IMR-90 (cell line): Measurements from ENCODE around the gene UBD. TPM values are rescaled to one million over a fixed set of nuclear protein-coding genes. Genes with fewer than 3 reads are reported as not detected.

Source experiments
- ATAC-seq: fragments of 200-7000 bp; cut with Tn5 transposase; 2 replicates; pipeline ENCODE4 v1.9.1; 2020; ENCODE audit warnings: low read depth, mild to moderate bottlenecking, moderate library complexity
- BruUV-seq: library from RNA; stranded (reverse); fragments of 400-500 nt; replicated peaks from 2 replicates; lab custom pipeline; 2021; lab: Mats Ljungman, UMichigan
- CTCF ChIA-PET: fragments of 300-600 bp; formaldehyde crosslinking; extraction: SDS; loops from one replicate; lab custom pipeline; 2021; ENCODE audit warnings: antibody characterized with exemption; lab: Yijun Ruan, JAX
- POLR2A ChIA-PET: fragments of 300-600 bp; sonication (Branson Sonifier 250); formaldehyde crosslinking; loops from one replicate; lab custom pipeline; 2022; ENCODE audit warnings: antibody characterized with exemption; ENCODE audit not compliant: unreplicated experiment; lab: Charles Lee
- DNase-seq: peaks from one replicate; pipeline ENCODE4 v3.0.0; 2013
- H2AFZ ChIP-seq: replicated peaks from 2 replicates; pipeline ENCODE3; 2013; ENCODE audit warnings: low read length, mild to moderate bottlenecking; ENCODE audit not compliant: poor library complexity
- H2AK5ac ChIP-seq: 2 replicates; pipeline ENCODE4 v1.6.1; 2013; ENCODE audit warnings: low read depth, low read length, inconsistent platforms
- H2AK9ac ChIP-seq: replicated peaks from 2 replicates; pipeline ENCODE3; 2013; ENCODE audit warnings: mild to moderate bottlenecking, low read depth, low read length, moderate library complexity; ENCODE audit not compliant: poor library complexity
- H2BK120ac ChIP-seq: 2 replicates; pipeline ENCODE4 v1.6.1; 2013; ENCODE audit warnings: low read depth, low read length, inconsistent platforms
- H2BK15ac ChIP-seq: 3 replicates; pipeline ENCODE4 v1.6.1; 2013; ENCODE audit warnings: low read depth, low read length, inconsistent platforms
- H2BK20ac ChIP-seq: 2 replicates; pipeline ENCODE4 v1.6.1; 2013; ENCODE audit warnings: low read depth, mild to moderate bottlenecking, inconsistent platforms, low read length, moderate library complexity
- H2BK5ac ChIP-seq: 2 replicates; pipeline ENCODE4 v1.6.1; 2013; ENCODE audit warnings: mild to moderate bottlenecking, low read depth, low read length, inconsistent platforms; ENCODE audit not compliant: poor library complexity, severe bottlenecking
- H3K14ac ChIP-seq: replicated peaks from 2 replicates; pipeline ENCODE4 v1.6.1; 2013; ENCODE audit warnings: low read depth, low read length, inconsistent platforms
- H3K18ac ChIP-seq: 2 replicates; pipeline ENCODE4 v1.6.1; 2013; ENCODE audit warnings: low read depth, low read length, control low read depth
- H3K23ac ChIP-seq: 2 replicates; pipeline ENCODE4 v1.6.1; 2013; ENCODE audit warnings: low read depth, low read length, inconsistent platforms
- H3K27ac ChIP-seq: 2 replicates; pipeline ENCODE4 v1.5.1; 2013; ENCODE audit warnings: mild to moderate bottlenecking, control low read depth, low read length; ENCODE audit not compliant: insufficient read depth
- H3K27me3 ChIP-seq: 2 replicates; pipeline ENCODE4 v1.6.1; 2013; ENCODE audit warnings: low read length; ENCODE audit not compliant: control insufficient read depth, insufficient read depth
- H3K36me3 ChIP-seq: 2 replicates; pipeline ENCODE4 v1.6.1; 2013; ENCODE audit warnings: low read length, mixed read lengths; ENCODE audit not compliant: control insufficient read depth, insufficient read depth
- H3K4ac ChIP-seq: 2 replicates; pipeline ENCODE4 v1.6.1; 2013; ENCODE audit warnings: low read depth, low read length, inconsistent platforms
- H3K4me1 ChIP-seq: 2 replicates; pipeline ENCODE4 v1.6.1; 2013; ENCODE audit warnings: low read length, mixed read lengths; ENCODE audit not compliant: control insufficient read depth, insufficient read depth
- H3K4me2 ChIP-seq: 2 replicates; pipeline ENCODE4 v1.6.1; 2013; ENCODE audit warnings: low read depth, mild to moderate bottlenecking, control low read depth, low read length, moderate library complexity
- H3K4me3 ChIP-seq: 2 replicates; pipeline ENCODE4 v1.5.1; 2013; ENCODE audit warnings: low read depth, mild to moderate bottlenecking, control low read depth, low read length, moderate library complexity; ENCODE audit not compliant: insufficient read depth
- H3K56ac ChIP-seq: 2 replicates; pipeline ENCODE4 v1.6.1; 2013; ENCODE audit warnings: low read length, inconsistent platforms; ENCODE audit not compliant: insufficient read depth; ENCODE audit errors: extremely low read depth
- H3K79me1 ChIP-seq, 2 experiments: 2 replicates each; pipeline ENCODE4 v1.6.1; 2013; ENCODE audit warnings: low read length in 2 of 2, inconsistent platforms in 1 of 2, low read depth in 1 of 2
- H3K9ac ChIP-seq: 2 replicates; pipeline ENCODE4 v1.6.1; 2013; ENCODE audit warnings: low read depth, low read length, control low read depth
- H3K9me1 ChIP-seq: 2 replicates; pipeline ENCODE4 v1.6.1; 2013; ENCODE audit warnings: low read length, inconsistent platforms; ENCODE audit not compliant: insufficient read depth
- H3K9me3 ChIP-seq: 2 replicates; pipeline ENCODE4 v1.6.1; 2013; ENCODE audit warnings: low read length; ENCODE audit not compliant: control insufficient read depth, insufficient read depth
- H4K20me1 ChIP-seq: 2 replicates; pipeline ENCODE4 v1.6.1; 2013; ENCODE audit warnings: low read length, inconsistent platforms; ENCODE audit not compliant: insufficient read depth
- H4K5ac ChIP-seq: 2 replicates; pipeline ENCODE4 v1.6.1; 2013; ENCODE audit warnings: mild to moderate bottlenecking, low read depth, low read length, control low read depth
- H4K8ac ChIP-seq, 2 experiments: 2 replicates each; pipeline ENCODE4 v1.6.1; 2013; ENCODE audit warnings: low read depth in 2 of 2, low read length in 2 of 2, control low read depth in 1 of 2, inconsistent platforms in 1 of 2
- H4K91ac ChIP-seq: 2 replicates; pipeline ENCODE4 v1.6.1; 2013; ENCODE audit warnings: low read depth, low read length, inconsistent platforms; ENCODE audit not compliant: insufficient read depth
- BHLHE40 ChIP-seq: fragments of 150-350 bp; IDR thresholded peaks from 2 replicates; pipeline ENCODE4 v1.6.1; 2016; ENCODE audit warnings: mild to moderate bottlenecking, low read depth, low read length
- CEBPB ChIP-seq: IDR thresholded peaks from 2 replicates; pipeline ENCODE4 v1.6.1; 2012; ENCODE audit warnings: low read depth, low read length, improper control_type of control experiment
- CTCF ChIP-seq: conservative IDR thresholded peaks from 2 replicates; pipeline ENCODE4 v1.5.1; 2012; ENCODE audit warnings: mild to moderate bottlenecking, low read depth, low read length, improper control_type of control experiment
- FOS ChIP-seq: fragments of 150-350 bp; IDR thresholded peaks from 2 replicates; pipeline ENCODE4 v1.6.1; 2016; ENCODE audit warnings: low read depth, low read length
- NFE2L2 ChIP-seq: fragments of 150-350 bp; IDR thresholded peaks from 2 replicates; pipeline ENCODE4 v1.6.1; 2016; ENCODE audit warnings: low read depth, mild to moderate bottlenecking, low read length
- RFX5 ChIP-seq: IDR thresholded peaks from 2 replicates; pipeline ENCODE4 v1.8.0; 2012; ENCODE audit warnings: low read depth, mild to moderate bottlenecking, low read length, moderate library complexity
- SMC3 ChIP-seq: fragments of 150-350 bp; IDR thresholded peaks from 2 replicates; pipeline ENCODE4 v1.6.1; 2016; ENCODE audit warnings: low read depth, mild to moderate bottlenecking, antibody characterized with exemption, low read length, moderate library complexity
- WGBS, 2 experiments: methylation state at CpG; one replicate each; pipeline versions ENCODE4 v1.1.5 to v1.1.7; 2013; ENCODE audit warnings: missing lambda C conversion rate in 2 of 2; ENCODE audit not compliant: insufficient read length in 1 of 2; ENCODE audit errors: extremely low coverage in 2 of 2; 5-methylcytosine and 5-hydroxymethylcytosine counted together
- dilution Hi-C: fragments of 300-500 bp; cut with HindIII; formaldehyde crosslinking; loops from one replicate; pipeline ENCODE4 v1.14.3; 2018; ENCODE audit warnings: low sequenced_read_pairs; ENCODE audit not compliant: unreplicated experiment
- in situ Hi-C: fragments of 300-500 bp; cut with MboI; formaldehyde crosslinking; loops from 3 replicates; pipeline ENCODE4 v1.14.3; 2019; ENCODE audit warnings: low sequenced_read_pairs, inconsistent platforms, mixed read lengths
- intact Hi-C: fragments of 100-400 bp; cut with micrococcal nuclease; formaldehyde crosslinking; loops from 2 replicates; pipeline ENCODE4 v1.10.0; 2022
- polyA plus RNA-seq, 3 experiments: library from polyadenylated mRNA; depleted of rRNA; stranded (reverse); fragments of >200 nt; gene quantifications; 2 replicates each; pipeline ENCODE4 v1.2.3, GENCODE V29; 2012; ENCODE audit warnings: low replicate concordance in 1 of 3
- total RNA-seq: library from RNA; depleted of rRNA; stranded (reverse); fragments of >200 nt; gene quantifications from 2 replicates; pipeline ENCODE4 v1.2.3, GENCODE V29; 2012
- TF ChIP-seq, protein P1 (sequence below): fragments of 150-350 bp; IDR thresholded peaks from 2 replicates; pipeline ENCODE4 v1.6.1; 2016; ENCODE audit warnings: low read depth, mild to moderate bottlenecking, low read length, moderate library complexity, borderline replicate concordance
- TF ChIP-seq, protein P2 (sequence below): fragments of 150-350 bp; IDR thresholded peaks from 2 replicates; pipeline ENCODE4 v1.6.1; 2017; ENCODE audit warnings: mild to moderate bottlenecking, antibody characterized with exemption, low read length, low read depth

The UBD gene
- total and polyA plus RNA-seq, 2 of the 4 experiments (the other 2 are of a cell fraction) = not detected

GRCh38 chr6:29567991-29568390 lies 8.5 kb upstream of the UBD start:
- H3K4me2 ChIP-seq = no peak overlapping the region
- WGBS, 2 experiments = no CpG with 5 or more reads among the region's 5 CpGs
- no peak overlapping the region for H2AK5ac ChIP-seq
- in situ Hi-C loops (no loop called here), dilution Hi-C loops (no loop called here), intact Hi-C loops (no loop called here)
- POLR2A ChIA-PET = no interaction called here
- no peak overlapping the region for H2BK15ac ChIP-seq
- H3K56ac ChIP-seq = no peak overlapping the region
- H3K14ac ChIP-seq = no peak overlapping the region
- H3K27me3 ChIP-seq = no peaks in the 10 kb centered on the region
- no peak overlapping the region for H2AK9ac ChIP-seq
- CTCF ChIA-PET = no interaction called here
- H4K91ac ChIP-seq = no peak overlapping the region
- no peak overlapping the region for H3K18ac ChIP-seq
- H3K27ac ChIP-seq = no peak overlapping the region
- H3K4ac ChIP-seq = no peak overlapping the region
- DNase-seq = no peak
- no peak for ATAC-seq
- no peak for TF ChIP-seq SMC3
- no peak for TF ChIP-seq NFE2L2
- no peak for TF ChIP-seq RFX5
- no peak for TF ChIP-seq CTCF
- no peak for TF ChIP-seq CEBPB
- TF ChIP-seq, protein P1, sequence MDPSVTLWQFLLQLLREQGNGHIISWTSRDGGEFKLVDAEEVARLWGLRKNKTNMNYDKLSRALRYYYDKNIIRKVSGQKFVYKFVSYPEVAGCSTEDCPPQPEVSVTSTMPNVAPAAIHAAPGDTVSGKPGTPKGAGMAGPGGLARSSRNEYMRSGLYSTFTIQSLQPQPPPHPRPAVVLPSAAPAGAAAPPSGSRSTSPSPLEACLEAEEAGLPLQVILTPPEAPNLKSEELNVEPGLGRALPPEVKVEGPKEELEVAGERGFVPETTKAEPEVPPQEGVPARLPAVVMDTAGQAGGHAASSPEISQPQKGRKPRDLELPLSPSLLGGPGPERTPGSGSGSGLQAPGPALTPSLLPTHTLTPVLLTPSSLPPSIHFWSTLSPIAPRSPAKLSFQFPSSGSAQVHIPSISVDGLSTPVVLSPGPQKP = no peak
- no peak for TF ChIP-seq FOS
- TF ChIP-seq, protein P2, sequence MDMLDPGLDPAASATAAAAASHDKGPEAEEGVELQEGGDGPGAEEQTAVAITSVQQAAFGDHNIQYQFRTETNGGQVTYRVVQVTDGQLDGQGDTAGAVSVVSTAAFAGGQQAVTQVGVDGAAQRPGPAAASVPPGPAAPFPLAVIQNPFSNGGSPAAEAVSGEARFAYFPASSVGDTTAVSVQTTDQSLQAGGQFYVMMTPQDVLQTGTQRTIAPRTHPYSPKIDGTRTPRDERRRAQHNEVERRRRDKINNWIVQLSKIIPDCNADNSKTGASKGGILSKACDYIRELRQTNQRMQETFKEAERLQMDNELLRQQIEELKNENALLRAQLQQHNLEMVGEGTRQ = no peak
- no peak for TF ChIP-seq BHLHE40
- H3K4me1 ChIP-seq = no peaks in the 10 kb centered on the region
- H3K9me1 ChIP-seq = no peaks in the 10 kb centered on the region
- no peak overlapping the region for H4K8ac ChIP-seq
- H4K5ac ChIP-seq = no peak overlapping the region
- H3K79me1 ChIP-seq = no peaks in the 10 kb centered on the region
- H2AFZ ChIP-seq = no peak overlapping the region
- H2BK120ac ChIP-seq = no peak overlapping the region
- no peaks in the 10 kb centered on the region for H3K9me3 ChIP-seq
- no peak overlapping the region for H2BK5ac ChIP-seq
- H3K9ac ChIP-seq = no peak overlapping the region
- H3K23ac ChIP-seq = no peak overlapping the region
- H3K36me3 ChIP-seq = no peaks in the 10 kb centered on the region
- no peak overlapping the region for H3K4me3 ChIP-seq
- no TSS peak for BruUV-seq
- no peaks in the 10 kb centered on the region for H4K20me1 ChIP-seq
- no peak overlapping the region for H2BK20ac ChIP-seq
